HEK293T (cell line): ENCODE data around the gene NRIP1.

ENCODE experiments used
- BHLHE40 ChIP-seq: fragments of 450-650 bp; IDR thresholded peaks from 2 replicates; pipeline ENCODE4 v1.6.1; 2016; ENCODE audit warnings: mild to moderate bottlenecking, moderate library complexity, borderline replicate concordance
- CTBP1 ChIP-seq: fragments of 450-650 bp; IDR thresholded peaks from 2 replicates; pipeline ENCODE4 v1.6.1; 2016; ENCODE audit warnings: borderline replicate concordance
- FOXA1 ChIP-seq: fragments of 450-650 bp; IDR thresholded peaks from 2 replicates; pipeline ENCODE4 v1.6.1; 2016; ENCODE audit warnings: mild to moderate bottlenecking
- NFRKB ChIP-seq: fragments of 450-650 bp; IDR thresholded peaks from 2 replicates; pipeline ENCODE4 v1.6.1; 2016; ENCODE audit warnings: mild to moderate bottlenecking, moderate library complexity
- SUZ12 ChIP-seq: fragments of 450-650 bp; IDR thresholded peaks from 2 replicates; pipeline ENCODE4 v1.6.1; 2016; ENCODE audit warnings: mild to moderate bottlenecking

DNA sequence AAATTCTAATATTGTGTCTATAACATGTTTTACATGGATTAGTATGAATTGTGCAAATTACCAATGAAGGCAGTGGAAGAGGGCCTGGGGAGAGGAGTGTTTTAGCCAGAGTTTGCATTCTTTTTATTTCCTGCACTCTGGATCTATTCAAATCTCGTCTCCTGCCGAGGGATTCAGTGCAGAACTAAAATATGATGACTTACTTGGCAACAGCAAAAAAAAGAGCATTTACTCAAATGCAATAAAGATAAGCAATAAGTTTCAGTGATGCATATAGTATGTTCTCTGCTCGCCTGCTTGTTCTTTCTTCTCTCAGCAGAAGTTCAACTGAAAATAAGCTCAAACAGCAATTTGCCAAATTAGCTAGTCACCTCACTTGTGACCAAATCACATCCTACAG lies 33.4 kb upstream of the NRIP1 start:
- TF ChIP-seq BHLHE40 (no peak), FOXA1 (no peak), CTBP1 (no peak), SUZ12 (no peak), NFRKB (no peak)
